Hepatocyte (in vitro differentiated cells): ENCODE results near the gene MEF2C.

Experiments
- CTCF ChIP-seq: fragments of 200-600 bp; sonication (generic); IDR thresholded peaks from 2 replicates; pipeline ENCODE4 v1.5.1; 2016; ENCODE audit warnings: antibody characterized with exemption, mild to moderate bottlenecking; ENCODE audit not compliant: poor library complexity
- EZH2 ChIP-seq: fragments of 200-600 bp; sonication (generic); IDR thresholded peaks from 2 replicates; pipeline ENCODE4 v1.6.1; 2016; ENCODE audit warnings: antibody characterized with exemption, mild to moderate bottlenecking, borderline replicate concordance

GRCh38 chr5:88672644-88673252 is 210.2 kb downstream of the MEF2C start:
- TF ChIP-seq EZH2 (peak; percentile 92), CTCF (no peak)
